Measurements from ENCODE around the gene ACVR2A.

DNA sequence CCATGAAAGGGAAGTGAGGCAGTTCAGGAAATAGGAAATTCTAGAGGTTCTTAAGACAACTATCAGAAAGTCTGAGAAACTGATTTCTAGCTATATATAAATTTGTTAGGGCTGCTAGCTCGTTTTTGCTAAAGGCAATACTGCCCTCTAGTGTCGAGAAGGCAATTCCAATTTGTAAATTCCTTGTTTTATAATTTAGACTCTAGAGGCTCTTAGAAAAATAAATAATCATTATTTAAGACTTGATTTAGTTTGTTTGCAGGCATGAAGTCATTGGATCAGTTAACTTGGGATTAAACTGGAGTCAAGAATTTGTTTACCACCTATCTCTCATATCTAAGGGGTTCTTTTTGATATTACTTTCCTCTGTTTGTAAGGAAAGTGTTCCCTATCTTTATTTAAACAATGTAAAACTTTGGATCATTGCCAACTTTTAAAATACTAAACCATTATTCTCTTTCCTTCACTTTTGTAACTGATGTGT is 66.2 kb downstream of the ACVR2A start:
- no peak for TF ChIP-seq ZNF274 (IDR thresholded peaks at IDR 0.05; ENCODE audit: low read depth, low read length)
- TF ChIP-seq YY1 (IDR thresholded peaks at IDR 0.05; ENCODE audit: insufficient read depth, insufficient read length): no peak
- no peak for TF ChIP-seq SUZ12 (IDR thresholded peaks at IDR 0.05; ENCODE audit: extremely low read depth, insufficient read depth, insufficient read length)
